B cell (primary cell): ENCODE results near the gene ARAP1. TPM values are rescaled to one million over a fixed set of nuclear protein-coding genes. Genes with fewer than 3 reads are reported as not detected.

Experiments used
- ATAC-seq: fragments of 200-7000 bp; cut with Tn5 transposase; one replicate; pipeline ENCODE4 v1.10.0; 2021; ENCODE audit warnings: low read depth, mild to moderate bottlenecking, moderate number of reproducible peaks, moderate library complexity
- CTCF ChIA-PET: fragments of 350-600 bp; sonication (Branson Sonifier 250); formaldehyde crosslinking; loops from one replicate; lab custom pipeline; 2021; ENCODE audit warnings: antibody characterized with exemption, inconsistent platforms; lab: Charles Lee
- POLR2A ChIA-PET: fragments of 350-600 bp; sonication (Branson Sonifier 250); formaldehyde crosslinking; loops from one replicate; lab custom pipeline; 2021; ENCODE audit warnings: antibody characterized with exemption; lab: Charles Lee
- DNase-seq: peaks from one replicate; pipeline ENCODE4 v3.0.0; 2013
- H2AFZ ChIP-seq: 2 replicates; pipeline ENCODE4 v1.6.1; 2012; ENCODE audit warnings: mild to moderate bottlenecking, low read depth, low read length; ENCODE audit not compliant: insufficient read depth, poor library complexity, severe bottlenecking
- H3K27ac ChIP-seq, 2 donors: 1 replicate in 1 of 2; 2 replicates in 1 of 2; pipeline ENCODE4 v1.5.1; 2012 to 2013; ENCODE audit warnings: low read length in 2 of 2, mild to moderate bottlenecking in 2 of 2, moderate library complexity in 1 of 2
- H3K27me3 ChIP-seq, 4 experiments: fragments of 200-600 bp in 1 of 4; sonication (generic) in 1 of 4; replicated peaks in 1 of 4; 1 replicate in 2 of 4; 2 replicates in 2 of 4; pipeline versions ENCODE4 v1.6.1 to v1.7.0; 2013 to 2016; ENCODE audit warnings: low read length in 3 of 4, mild to moderate bottlenecking in 2 of 4, mixed read lengths in 1 of 4, moderate library complexity in 1 of 4; ENCODE audit not compliant: insufficient read depth in 4 of 4, control insufficient read depth in 3 of 4; ENCODE audit errors: control extremely low read depth in 1 of 4
- H3K36me3 ChIP-seq, 2 experiments: replicated peaks in 1 of 2; 1 replicate in 1 of 2; 2 replicates in 1 of 2; pipeline versions ENCODE4 v1.6.1 to v1.7.1; 2013; ENCODE audit warnings: low read length in 1 of 2; ENCODE audit not compliant: insufficient read depth in 2 of 2, control insufficient read depth in 1 of 2; ENCODE audit errors: control extremely low read depth in 1 of 2, extremely low read depth in 1 of 2
- H3K4me1 ChIP-seq, 2 donors: fragments of 200-600 bp in 1 of 2; sonication (generic) in 1 of 2; 1 replicate in 1 of 2; 2 replicates in 1 of 2; pipeline versions ENCODE4 v1.5.1 to v1.6.1; 2013 to 2017; ENCODE audit warnings: low read length in 2 of 2; ENCODE audit not compliant: control insufficient read depth in 2 of 2, insufficient read depth in 2 of 2
- H3K4me2 ChIP-seq: replicated peaks from 2 replicates; pipeline ENCODE3; 2012; ENCODE audit warnings: mild to moderate bottlenecking, low read depth, low read length; ENCODE audit not compliant: poor library complexity, severe bottlenecking
- H3K4me3 ChIP-seq, 5 experiments: fragments of 200-600 bp in 1 of 5; sonication (generic) in 1 of 5; 1 replicate in 3 of 5; 2 replicates in 2 of 5; pipeline versions ENCODE4 v1.5.1 to v1.7.0; 2011 to 2016; ENCODE audit warnings: low read length in 4 of 5, mild to moderate bottlenecking in 4 of 5, low read depth in 2 of 5, control low read depth in 1 of 5, moderate library complexity in 1 of 5; ENCODE audit not compliant: insufficient read depth in 1 of 5; ENCODE audit errors: control extremely low read depth in 1 of 5, extremely low read depth in 1 of 5
- H3K79me2 ChIP-seq: fragments of 200-600 bp; sonication (generic); one replicate; pipeline ENCODE4 v1.6.0; 2016; ENCODE audit warnings: low read length; ENCODE audit not compliant: control insufficient read depth, insufficient read depth
- H3K9ac ChIP-seq: fragments of 200-600 bp; sonication (generic); 2 replicates; pipeline ENCODE4 v1.6.1; 2017; ENCODE audit warnings: mild to moderate bottlenecking, low read length, moderate library complexity
- H3K9me3 ChIP-seq, 3 donors: one replicate each; pipeline versions ENCODE4 v1.6.1 to v1.7.1; 2013; ENCODE audit warnings: low read length in 2 of 3; ENCODE audit not compliant: control insufficient read depth in 2 of 3, insufficient read depth in 1 of 3; ENCODE audit errors: control extremely low read depth in 1 of 3
- H4K20me1 ChIP-seq: 2 replicates; pipeline ENCODE4 v1.6.0; 2012; ENCODE audit warnings: mild to moderate bottlenecking, low read length; ENCODE audit not compliant: insufficient read depth, control insufficient read depth, poor library complexity, severe bottlenecking
- H3K27ac Mint-ChIP-seq: one replicate; pipeline ENCODE4 v1.8.0; 2021; ENCODE audit warnings: mixed read lengths
- H3K27me3 Mint-ChIP-seq: one replicate; pipeline ENCODE4 v1.8.0; 2021; ENCODE audit warnings: mixed read lengths
- H3K4me1 Mint-ChIP-seq: one replicate; pipeline ENCODE4 v1.8.0; 2021; ENCODE audit warnings: mixed read lengths
- H3K4me3 Mint-ChIP-seq: one replicate; pipeline ENCODE4 v1.8.0; 2021; ENCODE audit warnings: mixed read lengths
- H3K9me3 Mint-ChIP-seq: one replicate; pipeline ENCODE4 v1.8.0; 2022; ENCODE audit warnings: mixed read lengths; ENCODE audit not compliant: insufficient read depth
- EZH2 ChIP-seq: IDR thresholded peaks from 2 replicates; pipeline ENCODE4 v1.6.1; 2012; ENCODE audit warnings: borderline replicate concordance, low read depth, mild to moderate bottlenecking, moderate library complexity, low read length; ENCODE audit not compliant: insufficient read depth, poor library complexity, severe bottlenecking
- WGBS: methylation state at CpG from one replicate; pipeline ENCODE4 v1.1.5; 2013; ENCODE audit warnings: missing lambda C conversion rate; ENCODE audit not compliant: insufficient coverage; 5-methylcytosine and 5-hydroxymethylcytosine counted together
- intact Hi-C: fragments of 100-400 bp; cut with micrococcal nuclease; formaldehyde crosslinking; loops from one replicate; pipeline ENCODE4 v1.10.0; 2022
- polyA plus RNA-seq: library from polyadenylated mRNA; depleted of rRNA; stranded (reverse); fragments of >200 nt; gene quantifications from 2 replicates; pipeline ENCODE4 v1.2.3, GENCODE V29; 2012
- total RNA-seq, 2 donors: library from RNA; stranded (reverse); fragments of 120-200 nt in 1 of 2; gene quantifications; 1 replicate in 1 of 2; 2 replicates in 1 of 2; pipeline versions ENCODE4 v1.2.3 to v1.2.4, GENCODE V29; 2013 to 2022
- TF ChIP-seq, protein P1 (sequence below): fragments of 200-600 bp; IDR thresholded peaks from one replicate; pipeline ENCODE4 v1.8.0; 2022; ENCODE audit warnings: antibody characterized with exemption, mild to moderate bottlenecking

The ARAP1 gene
- total and polyA plus RNA-seq, 2 donors (not counting 1 experiment from before 2014, with no cell fraction given): 143 to 242 TPM

DNA sequence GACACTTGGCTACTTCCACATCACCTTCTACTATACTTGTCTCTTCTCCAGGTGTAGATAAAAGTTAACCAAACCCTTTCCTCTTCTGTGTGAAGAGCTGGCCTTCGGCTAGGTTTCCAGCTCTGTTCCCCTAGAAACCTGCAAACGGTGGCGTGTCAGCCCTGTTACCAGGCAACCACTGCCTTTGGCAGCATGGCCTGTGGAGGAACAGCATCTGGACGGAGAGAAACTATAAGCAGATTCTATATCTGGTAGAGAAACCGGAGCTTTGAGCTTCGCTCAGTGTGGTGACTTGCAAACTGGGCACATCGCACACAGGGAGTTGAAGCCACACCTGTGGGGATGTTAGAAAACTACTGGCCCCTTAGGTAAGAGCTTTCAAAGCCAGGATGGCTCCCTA is 35.9 kb downstream of the ARAP1 start:
- DNase-seq (no peak), ATAC-seq (no peak)
- H2AFZ ChIP-seq: no peak overlapping the region
- peak overlapping the region; percentile 26 for H3K27ac Mint-ChIP-seq
- intact Hi-C loops: no loop called here
- H3K4me1 Mint-ChIP-seq: peaks cover 49% of the 10 kb centered on the region
- TF ChIP-seq EZH2: no peak
- TF ChIP-seq, protein P1, sequence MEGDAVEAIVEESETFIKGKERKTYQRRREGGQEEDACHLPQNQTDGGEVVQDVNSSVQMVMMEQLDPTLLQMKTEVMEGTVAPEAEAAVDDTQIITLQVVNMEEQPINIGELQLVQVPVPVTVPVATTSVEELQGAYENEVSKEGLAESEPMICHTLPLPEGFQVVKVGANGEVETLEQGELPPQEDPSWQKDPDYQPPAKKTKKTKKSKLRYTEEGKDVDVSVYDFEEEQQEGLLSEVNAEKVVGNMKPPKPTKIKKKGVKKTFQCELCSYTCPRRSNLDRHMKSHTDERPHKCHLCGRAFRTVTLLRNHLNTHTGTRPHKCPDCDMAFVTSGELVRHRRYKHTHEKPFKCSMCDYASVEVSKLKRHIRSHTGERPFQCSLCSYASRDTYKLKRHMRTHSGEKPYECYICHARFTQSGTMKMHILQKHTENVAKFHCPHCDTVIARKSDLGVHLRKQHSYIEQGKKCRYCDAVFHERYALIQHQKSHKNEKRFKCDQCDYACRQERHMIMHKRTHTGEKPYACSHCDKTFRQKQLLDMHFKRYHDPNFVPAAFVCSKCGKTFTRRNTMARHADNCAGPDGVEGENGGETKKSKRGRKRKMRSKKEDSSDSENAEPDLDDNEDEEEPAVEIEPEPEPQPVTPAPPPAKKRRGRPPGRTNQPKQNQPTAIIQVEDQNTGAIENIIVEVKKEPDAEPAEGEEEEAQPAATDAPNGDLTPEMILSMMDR: no peak
- peaks cover 0 to 81% of the 10 kb centered on the region in 2 experiments for H3K36me3 ChIP-seq
- no peaks in the 10 kb centered on the region for H3K27me3 ChIP-seq
- H3K9me3 ChIP-seq: no peaks in the 10 kb centered on the region
- H4K20me1 ChIP-seq: peaks cover 99% of the 10 kb centered on the region
- peaks cover 98% of the 10 kb centered on the region for H3K79me2 ChIP-seq
- POLR2A ChIA-PET: interaction anchor here (0.5 kb wide), 1 partner anchor 10 kb away, joined by 3 read pairs; no protein-coding TSS in a partner anchor
- no peak overlapping the region for H3K4me3 Mint-ChIP-seq
- peaks cover 29 to 37% of the 10 kb centered on the region in 2 donors for H3K4me1 ChIP-seq
- H3K4me3 ChIP-seq: no peak overlapping the region
- CTCF ChIA-PET: interaction anchor here (0.5 to 2.2 kb wide), 4 partner anchors 9 to 79 kb away, joined by 3 to 16 read pairs (median 3); no protein-coding TSS in a partner anchor
- WGBS: 94% methylated on average over 4 of the region's 7 CpGs
- H3K4me2 ChIP-seq: no peak overlapping the region
- H3K9ac ChIP-seq: no peak overlapping the region
- no peaks in the 10 kb centered on the region for H3K27me3 Mint-ChIP-seq
- no peak overlapping the region for H3K27ac ChIP-seq
- no peaks in the 10 kb centered on the region for H3K9me3 Mint-ChIP-seq

DNA sequence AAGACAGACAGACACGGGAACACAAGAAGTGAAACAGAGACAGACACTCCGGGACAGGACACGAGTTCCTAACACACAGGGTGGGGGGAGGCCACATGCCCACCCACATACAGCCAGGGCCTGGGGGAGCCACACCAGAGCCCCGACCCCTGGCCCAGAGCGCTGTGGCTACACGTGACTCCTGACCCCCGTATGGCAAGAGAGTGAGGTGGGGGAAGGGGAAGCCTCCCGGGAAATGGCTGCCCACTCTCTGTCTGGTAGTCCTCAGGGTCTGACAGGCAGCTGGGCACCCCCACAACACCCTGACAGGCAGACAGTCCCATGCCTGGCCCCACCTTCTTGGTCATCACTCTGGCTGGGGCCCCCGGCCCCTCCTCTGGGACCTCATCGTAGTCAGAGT is 39.4 kb downstream of the ARAP1 start:
- ATAC-seq (no peak), DNase-seq (no peak)
- Histone ChIP-seq H3K4me1 (peaks cover 0 to 5% of the 10 kb centered on the region in 2 donors), H3K27me3 (no peaks in the 10 kb centered on the region), H2AFZ (no peak overlapping the region), H3K27ac (no peak overlapping the region), H3K36me3 (peaks cover 0 to 89% of the 10 kb centered on the region in 2 experiments), H3K4me3 (no peak overlapping the region), H3K9me3 (no peaks in the 10 kb centered on the region), H4K20me1 (peaks cover 97% of the 10 kb centered on the region), H3K79me2 (peaks cover 87% of the 10 kb centered on the region), H3K4me2 (no peak overlapping the region), H3K9ac (no peak overlapping the region)
- TF ChIP-seq EZH2: no peak
- TF ChIP-seq, protein P1: no peak
- intact Hi-C loops: no loop called here
- WGBS: 95% methylated on average over 6 of the region's 10 CpGs
- ChIA-PET CTCF (no interaction called here), POLR2A (no interaction called here)
- no peak overlapping the region for H3K27ac Mint-ChIP-seq
- H3K4me1 Mint-ChIP-seq: peaks cover 18% of the 10 kb centered on the region
- H3K27me3 Mint-ChIP-seq: no peaks in the 10 kb centered on the region
- H3K9me3 Mint-ChIP-seq: no peaks in the 10 kb centered on the region
- H3K4me3 Mint-ChIP-seq: no peak overlapping the region
